Coronary artery (tissue), 2 donors: ENCODE data around the gene SLX9.
A peak's percentile ranks its signal among the peaks of the same experiment; 100 is the strongest.

Experiments
- DNase-seq: peaks from one replicate; pipeline ENCODE4 v3.0.0-alpha.2; 2017; ENCODE audit warnings: low spot score
- H3K27ac ChIP-seq, 2 donors: fragments of 200-600 bp; sonication (generic); one replicate each; pipeline ENCODE4 v1.5.1; 2016 to 2019
- H3K4me3 ChIP-seq: fragments of 200-600 bp; sonication (generic); 2 replicates; pipeline ENCODE4 v1.5.1; 2016; ENCODE audit warnings: mild to moderate bottlenecking, moderate library complexity
- CTCF ChIP-seq: fragments of 200-600 bp; sonication (generic); IDR thresholded peaks from one replicate; pipeline ENCODE4 v1.5.1; 2019; ENCODE audit warnings: antibody characterized with exemption

SLX9 gene

GRCh38 chr21:44931501-44932407, 8.1 kb upstream of the SLX9 start:
- Histone ChIP-seq H3K27ac (peak overlapping the region in 1 of 2 donors; percentile 21), H3K4me3 (peak overlapping the region; percentile 69)
- TF ChIP-seq CTCF, result no peak
- DNase-seq, result no peak

- no peak for DNase-seq
- Histone ChIP-seq H3K27ac (no peak overlapping the region), H3K4me3 (peak overlapping the region; percentile 69)
- TF ChIP-seq CTCF, result peak; percentile 46
Observed at GRCh38 chr21:44932408-44933181, 7.2 kb upstream of the SLX9 start.

GRCh38 chr21:44933199-44933917, 6.5 kb upstream of the SLX9 start:
- TF ChIP-seq CTCF, result no peak
- peak overlapping the region; percentile 69 for H3K4me3 ChIP-seq
- H3K27ac ChIP-seq, result no peak overlapping the region
- no peak for DNase-seq

- TF ChIP-seq CTCF, result no peak
- Histone ChIP-seq H3K4me3 (no peak overlapping the region), H3K27ac (no peak overlapping the region)
- DNase-seq, result no peak
Observed at GRCh38 chr21:44933918-44934260, 5.9 kb upstream of the SLX9 start.

- Histone ChIP-seq H3K4me3 (no peak overlapping the region), H3K27ac (no peak overlapping the region)
- TF ChIP-seq CTCF, result no peak
- DNase-seq, result no peak
Observed at GRCh38 chr21:44934276-44934675, 5.6 kb upstream of the SLX9 start.

GRCh38 chr21:44934797-44935532, 4.9 kb upstream of the SLX9 start:
- Histone ChIP-seq H3K4me3 (no peak overlapping the region), H3K27ac (no peak overlapping the region)
- DNase-seq, result no peak
- no peak for TF ChIP-seq CTCF
